ENCODE data around the gene CAMK1D. TPM values are rescaled to one million over a fixed set of nuclear protein-coding genes. Genes with fewer than 3 reads are reported as not detected.
"Not testable (repeated sequence)": the region's sequence is repeated elsewhere in the genome, so short reads cannot be mapped to it uniquely, and the experiment has no call there.

The CAMK1D gene
- total RNA-seq, 1 donor from 2014 or later = 36.3 TPM

DNA sequence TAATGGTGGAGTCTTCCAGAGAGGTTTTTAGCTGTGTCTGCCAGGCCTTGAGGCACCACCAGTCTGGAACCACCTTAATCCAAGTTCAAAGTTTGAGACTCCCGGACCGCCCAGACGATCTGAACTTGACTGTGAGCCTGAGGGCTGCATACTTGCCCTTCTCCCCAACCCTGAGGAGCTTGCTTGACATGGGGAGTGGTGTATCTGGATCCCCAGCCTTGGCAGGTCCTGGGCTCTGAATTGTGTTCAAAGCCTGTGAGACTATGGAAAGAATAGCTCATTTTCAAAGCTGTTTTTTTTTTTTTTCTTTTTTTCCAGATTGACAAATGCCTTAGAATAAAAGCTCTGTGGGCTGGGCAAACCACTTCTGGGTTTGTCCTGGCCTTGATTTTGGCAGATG, 22.3 kb upstream of the CAMK1D start:
- H3K9me3 Mint-ChIP-seq (ENCODE audit: low read depth) = peaks cover 4% of the 10 kb centered on the region
- DNase-seq (ENCODE audit: low spot score) = peak; percentile 47
- H3K27ac Mint-ChIP-seq (ENCODE audit: unreplicated experiment) = no peak overlapping the region
- peaks cover 25% of the 10 kb centered on the region for H3K4me1 Mint-ChIP-seq (ENCODE audit: low read depth)
- H3K27me3 Mint-ChIP-seq (ENCODE audit: low read depth) = no peaks in the 10 kb centered on the region
- no peaks in the 10 kb centered on the region for H3K36me3 Mint-ChIP-seq (ENCODE audit: low read depth)
- TF ChIP-seq, protein P1, sequence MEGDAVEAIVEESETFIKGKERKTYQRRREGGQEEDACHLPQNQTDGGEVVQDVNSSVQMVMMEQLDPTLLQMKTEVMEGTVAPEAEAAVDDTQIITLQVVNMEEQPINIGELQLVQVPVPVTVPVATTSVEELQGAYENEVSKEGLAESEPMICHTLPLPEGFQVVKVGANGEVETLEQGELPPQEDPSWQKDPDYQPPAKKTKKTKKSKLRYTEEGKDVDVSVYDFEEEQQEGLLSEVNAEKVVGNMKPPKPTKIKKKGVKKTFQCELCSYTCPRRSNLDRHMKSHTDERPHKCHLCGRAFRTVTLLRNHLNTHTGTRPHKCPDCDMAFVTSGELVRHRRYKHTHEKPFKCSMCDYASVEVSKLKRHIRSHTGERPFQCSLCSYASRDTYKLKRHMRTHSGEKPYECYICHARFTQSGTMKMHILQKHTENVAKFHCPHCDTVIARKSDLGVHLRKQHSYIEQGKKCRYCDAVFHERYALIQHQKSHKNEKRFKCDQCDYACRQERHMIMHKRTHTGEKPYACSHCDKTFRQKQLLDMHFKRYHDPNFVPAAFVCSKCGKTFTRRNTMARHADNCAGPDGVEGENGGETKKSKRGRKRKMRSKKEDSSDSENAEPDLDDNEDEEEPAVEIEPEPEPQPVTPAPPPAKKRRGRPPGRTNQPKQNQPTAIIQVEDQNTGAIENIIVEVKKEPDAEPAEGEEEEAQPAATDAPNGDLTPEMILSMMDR (IDR thresholded peaks at IDR 0.05) = no peak
- H3K4me3 Mint-ChIP-seq (ENCODE audit: unreplicated experiment) = no peak overlapping the region

DNA sequence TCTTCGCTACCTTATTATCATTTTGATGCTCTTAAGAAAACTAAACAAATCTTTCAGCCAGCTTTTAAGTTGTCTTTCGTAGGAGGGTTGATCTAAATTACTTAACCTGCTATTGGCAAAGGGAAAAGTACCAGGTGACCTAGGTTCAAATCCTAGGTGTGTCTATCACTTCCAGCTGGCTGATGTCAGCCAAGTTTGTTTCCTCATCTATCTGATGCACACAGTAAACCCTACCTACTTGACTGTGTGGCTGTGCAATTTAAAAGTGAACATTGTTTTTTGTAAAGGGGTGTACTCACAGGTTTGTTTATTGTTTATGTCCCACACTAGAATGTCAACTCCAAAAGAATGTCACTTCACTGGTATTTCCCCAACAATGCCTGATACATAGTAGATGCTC, 21.9 kb upstream of the CAMK1D start:
- DNase-seq (ENCODE audit: low spot score) = no peak
- no peaks in the 10 kb centered on the region for H3K36me3 Mint-ChIP-seq (ENCODE audit: low read depth)
- H3K9me3 Mint-ChIP-seq (ENCODE audit: low read depth) = peaks cover 4% of the 10 kb centered on the region
- H3K4me1 Mint-ChIP-seq (ENCODE audit: low read depth) = peaks cover 25% of the 10 kb centered on the region
- H3K4me3 Mint-ChIP-seq (ENCODE audit: unreplicated experiment) = no peak overlapping the region
- H3K27me3 Mint-ChIP-seq (ENCODE audit: low read depth) = no peaks in the 10 kb centered on the region
- H3K27ac Mint-ChIP-seq (ENCODE audit: unreplicated experiment) = no peak overlapping the region
- TF ChIP-seq, protein P1 (IDR thresholded peaks at IDR 0.05) = no peak

DNA sequence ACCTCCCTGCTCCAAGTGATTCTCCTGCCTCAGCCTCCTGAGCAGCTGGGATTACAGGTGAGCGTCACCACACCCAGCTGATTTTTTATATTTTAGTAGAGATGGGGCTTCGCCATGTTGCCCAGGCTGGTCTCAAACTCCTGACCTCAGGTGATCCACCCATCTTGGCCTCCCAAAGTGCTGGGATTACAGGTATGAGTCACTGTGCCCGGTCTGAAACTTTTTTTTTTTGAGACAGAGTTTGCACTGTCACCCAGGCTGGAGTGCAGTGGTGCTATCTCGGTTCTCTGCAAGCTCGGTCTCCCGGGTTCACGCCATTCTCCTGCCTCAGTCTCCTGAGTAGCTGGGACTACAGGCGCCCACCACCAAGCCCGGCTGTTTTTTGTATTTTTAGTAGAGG, 21.0 kb upstream of the CAMK1D start:
- not testable (repeated sequence) for H3K27ac Mint-ChIP-seq (ENCODE audit: unreplicated experiment); H3K36me3 Mint-ChIP-seq (ENCODE audit: low read depth); H3K27me3 Mint-ChIP-seq (ENCODE audit: low read depth); H3K4me3 Mint-ChIP-seq (ENCODE audit: unreplicated experiment); H3K9me3 Mint-ChIP-seq (ENCODE audit: low read depth)
- peaks cover 32% of the 10 kb centered on the region for H3K4me1 Mint-ChIP-seq (ENCODE audit: low read depth)
- peak; percentile 11 for DNase-seq (ENCODE audit: low spot score)

DNA sequence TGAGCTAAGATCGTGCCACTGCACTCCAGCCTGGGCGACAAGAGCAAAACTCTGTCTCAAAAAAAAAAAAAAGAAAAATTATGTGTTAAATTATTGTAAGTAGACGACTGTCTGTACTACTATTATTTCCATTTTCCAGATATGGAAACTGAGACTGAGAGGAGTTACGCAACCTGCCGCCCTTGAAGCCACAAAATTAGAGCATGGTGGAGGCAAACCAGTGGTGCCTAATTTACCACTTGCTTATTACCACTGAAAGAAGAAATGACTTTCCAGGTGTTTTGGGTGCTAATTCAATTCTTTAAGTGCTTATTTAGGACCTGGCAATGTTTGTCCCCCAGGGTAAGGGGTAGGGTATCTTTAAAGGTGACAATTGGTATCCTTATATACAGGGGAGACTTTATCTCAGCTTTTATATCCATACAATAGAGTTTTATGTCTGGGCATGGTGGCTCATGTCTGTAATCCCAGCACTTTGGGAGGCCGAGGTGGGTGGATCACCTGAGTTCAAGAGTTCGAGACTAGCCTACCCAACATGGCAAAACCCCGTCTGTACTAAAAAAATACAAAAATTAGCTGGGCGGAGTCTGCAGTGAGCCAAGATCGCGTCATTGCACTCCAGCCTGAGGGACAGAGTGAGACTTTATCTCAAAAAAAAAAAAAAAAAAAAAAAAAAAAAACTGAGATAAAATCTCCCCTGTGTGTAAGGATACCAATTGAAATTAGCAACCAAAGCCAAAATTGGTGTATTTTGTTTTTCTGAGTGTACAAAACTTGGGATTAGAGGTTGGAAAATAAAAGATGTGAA, 16.6 kb upstream of the CAMK1D start:
- DNase-seq (ENCODE audit: low spot score) = peak; percentile 24
- H3K27ac Mint-ChIP-seq (ENCODE audit: unreplicated experiment) = peak overlapping the region; percentile 96
- peak overlapping the region; percentile 57 for H3K4me3 Mint-ChIP-seq (ENCODE audit: unreplicated experiment)
- TF ChIP-seq, protein P1 (IDR thresholded peaks at IDR 0.05) = no peak
- H3K36me3 Mint-ChIP-seq (ENCODE audit: low read depth) = no peaks in the 10 kb centered on the region
- H3K4me1 Mint-ChIP-seq (ENCODE audit: low read depth) = peaks cover 44% of the 10 kb centered on the region
- no peaks in the 10 kb centered on the region for H3K9me3 Mint-ChIP-seq (ENCODE audit: low read depth)
- H3K27me3 Mint-ChIP-seq (ENCODE audit: low read depth) = no peaks in the 10 kb centered on the region

DNA sequence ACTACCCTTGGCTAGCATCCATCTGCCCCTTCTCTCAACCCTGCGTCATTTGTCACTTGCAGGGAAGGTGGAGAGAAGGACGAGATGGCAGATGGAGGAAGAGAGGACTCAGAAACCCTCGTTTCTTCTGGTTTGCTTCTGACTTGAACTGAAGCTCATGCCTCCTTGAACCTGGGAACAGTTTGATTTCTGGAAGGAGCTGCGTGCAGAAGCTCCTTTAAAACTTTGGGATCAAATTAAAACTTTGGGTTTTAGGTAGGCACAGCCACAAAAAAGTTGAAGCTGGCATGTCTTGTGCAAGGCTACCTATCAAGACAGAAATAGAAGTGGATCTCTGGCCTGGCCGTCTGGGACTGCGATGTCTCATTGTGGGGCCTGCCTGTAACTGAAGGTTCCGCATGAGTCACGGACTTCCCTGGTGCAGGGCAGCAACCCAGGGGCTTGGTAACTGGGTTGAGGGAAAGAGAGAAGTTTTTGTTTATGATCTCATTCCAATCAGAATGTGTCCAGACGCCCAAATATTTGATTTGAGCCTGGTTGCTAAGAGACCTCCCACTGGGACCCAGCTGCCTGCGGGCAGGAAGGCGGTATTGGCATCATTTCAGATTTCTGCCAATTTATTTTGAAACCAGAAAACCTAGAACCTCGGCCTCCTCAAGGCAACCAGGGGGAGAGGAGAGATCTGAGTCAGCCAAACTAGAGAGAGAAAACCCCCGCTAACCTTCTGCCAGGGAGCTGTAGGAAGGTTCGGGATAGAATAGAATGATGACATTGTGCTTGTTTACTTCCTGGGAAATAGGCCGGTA, 15.8 kb upstream of the CAMK1D start:
- peak; percentile 96 for DNase-seq (ENCODE audit: low spot score)
- Mint-ChIP-seq H3K4me1 (ENCODE audit: low read depth) (peaks cover 49% of the 10 kb centered on the region), H3K9me3 (ENCODE audit: low read depth) (no peaks in the 10 kb centered on the region), H3K4me3 (ENCODE audit: unreplicated experiment) (peak overlapping the region; percentile 57), H3K36me3 (ENCODE audit: low read depth) (no peaks in the 10 kb centered on the region), H3K27ac (ENCODE audit: unreplicated experiment) (peak overlapping the region; percentile 96), H3K27me3 (ENCODE audit: low read depth) (no peaks in the 10 kb centered on the region)
- TF ChIP-seq, protein P1 (IDR thresholded peaks at IDR 0.05) = no peak
